GM12878 (cell line): ENCODE results near the gene TCERG1L. TPM values are rescaled to one million over a fixed set of nuclear protein-coding genes. Genes with fewer than 3 reads are reported as not detected.

Experiments used
- ATAC-seq: fragments of 200-7000 bp; cut with Tn5 transposase; 3 replicates; pipeline ENCODE4 v1.9.1; 2020; ENCODE audit warnings: mild to moderate bottlenecking, moderate library complexity
- BruUV-seq: library from RNA; stranded (reverse); fragments of 400-500 nt; replicated peaks from 2 replicates; lab custom pipeline; 2021; lab: Mats Ljungman, UMichigan
- CTCF ChIA-PET: fragments of 300-600 bp; sonication (Branson Sonifier 250); formaldehyde crosslinking; extraction: SDS; loops from one replicate; lab custom pipeline; 2021; ENCODE audit warnings: inconsistent platforms; lab: Yijun Ruan, JAX
- POLR2A ChIA-PET: fragments of 350-600 bp; formaldehyde crosslinking; extraction: SDS; loops from one replicate; lab custom pipeline; 2021; ENCODE audit warnings: inconsistent platforms; lab: Charles Lee
- RAD21 ChIA-PET: fragments of 300-600 bp; sonication (Branson Sonifier 250); formaldehyde crosslinking; loops from one replicate; lab custom pipeline; 2023; ENCODE audit warnings: antibody characterized with exemption; ENCODE audit not compliant: unreplicated experiment; lab: Charles Lee
- SMC1A ChIA-PET: fragments of 300-600 bp; sonication (Branson Sonifier 250); formaldehyde crosslinking; loops from one replicate; lab custom pipeline; 2023; ENCODE audit not compliant: unreplicated experiment, uncharacterized antibody; lab: Charles Lee
- DNase-seq: peaks from one replicate; pipeline ENCODE4 v3.0.0-alpha.2; 2011; ENCODE audit warnings: low read depth, low spot score
- FAIRE-seq: peaks from 3 replicates; lab custom pipeline; 2011; peaks lifted over from hg19 to GRCh38; lab: Jason Lieb, UNC
- H2AFZ ChIP-seq: 2 replicates; pipeline ENCODE4 v1.6.0; 2011; ENCODE audit warnings: low read depth, low read length, control low read depth; ENCODE audit not compliant: control insufficient read depth
- H3K27ac ChIP-seq: 2 replicates; pipeline ENCODE4 v1.5.1; 2011; ENCODE audit warnings: control low read depth; ENCODE audit not compliant: control insufficient read depth, insufficient read depth
- H3K27me3 ChIP-seq, 2 experiments: replicated peaks in 1 of 2; 2 replicates each; pipeline versions ENCODE4 v1.6.0 to v1.6.1; 2011; ENCODE audit warnings: low read length in 1 of 2; ENCODE audit not compliant: control insufficient read depth in 2 of 2, insufficient read depth in 2 of 2
- H3K36me3 ChIP-seq, 2 experiments: 2 replicates each; pipeline ENCODE4 v1.5.1; 2011; ENCODE audit warnings: low read length in 1 of 2; ENCODE audit not compliant: control insufficient read depth in 2 of 2, insufficient read depth in 2 of 2
- H3K4me1 ChIP-seq: 2 replicates; pipeline ENCODE4 v1.6.1; 2011; ENCODE audit warnings: mild to moderate bottlenecking, low read length, moderate library complexity, mixed read lengths; ENCODE audit not compliant: control insufficient read depth, insufficient read depth
- H3K4me2 ChIP-seq: 2 replicates; pipeline ENCODE4 v1.6.0; 2011; ENCODE audit warnings: control low read depth; ENCODE audit not compliant: control insufficient read depth, insufficient read depth
- H3K4me3 ChIP-seq: fragments of 200-600 bp; sonication (generic); 2 replicates; pipeline ENCODE4 v1.5.1; 2016
- H3K79me2 ChIP-seq: 2 replicates; pipeline ENCODE4 v1.6.0; 2011; ENCODE audit warnings: low read length; ENCODE audit not compliant: control insufficient read depth, insufficient read depth
- H3K9ac ChIP-seq: 2 replicates; pipeline ENCODE4 v1.8.0; 2011; ENCODE audit warnings: low read length, control low read depth, mixed read lengths; ENCODE audit not compliant: control insufficient read depth, insufficient read depth
- H3K9me3 ChIP-seq: replicated peaks from 3 replicates; pipeline ENCODE4 v1.5.1; 2011; ENCODE audit warnings: mild to moderate bottlenecking, low read length; ENCODE audit not compliant: control insufficient read depth, insufficient read depth
- H4K20me1 ChIP-seq: 2 replicates; pipeline ENCODE4 v1.6.0; 2011; ENCODE audit not compliant: control insufficient read depth, insufficient read depth
- ATF3 ChIP-seq: IDR thresholded peaks from 2 replicates; pipeline ENCODE4 v1.6.1; 2011; ENCODE audit warnings: low read depth, mild to moderate bottlenecking, low read length, moderate library complexity, borderline replicate concordance; ENCODE audit errors: extremely low read depth
- CEBPZ ChIP-seq: fragments of 150-350 bp; IDR thresholded peaks from 2 replicates; pipeline ENCODE4 v1.6.1; 2016; ENCODE audit warnings: low read depth, low read length
- EZH2 ChIP-seq: IDR thresholded peaks from 2 replicates; pipeline ENCODE4 v1.6.1; 2012; ENCODE audit warnings: low read depth, mild to moderate bottlenecking, control low read depth, inconsistent platforms, low read length, borderline replicate concordance; ENCODE audit not compliant: control insufficient read depth
- IKZF2 ChIP-seq, 2 experiments: fragments of 450-650 bp; IDR thresholded peaks; 2 replicates each; pipeline ENCODE4 v1.6.1; 2017; ENCODE audit warnings: mild to moderate bottlenecking in 2 of 2, moderate library complexity in 2 of 2
- JUNB ChIP-seq: IDR thresholded peaks from 2 replicates; pipeline ENCODE4 v1.6.1; 2016; ENCODE audit warnings: antibody characterized with exemption, mild to moderate bottlenecking
- MEF2B ChIP-seq: fragments of 450-650 bp; IDR thresholded peaks from 2 replicates; pipeline ENCODE4 v1.6.1; 2018; ENCODE audit warnings: mild to moderate bottlenecking, moderate library complexity; ENCODE audit not compliant: partially characterized antibody, poor library complexity, severe bottlenecking
- RUNX3 ChIP-seq: IDR thresholded peaks from 2 replicates; pipeline ENCODE4 v1.6.1; 2012; ENCODE audit warnings: low read length, inconsistent platforms
- SMAD1 ChIP-seq: fragments of 450-650 bp; IDR thresholded peaks from 2 replicates; pipeline ENCODE4 v1.6.1; 2018; ENCODE audit warnings: mild to moderate bottlenecking, low read depth; ENCODE audit not compliant: partially characterized antibody
- ZNF622 ChIP-seq: fragments of 450-650 bp; IDR thresholded peaks from 2 replicates; pipeline ENCODE4 v1.6.1; 2017; ENCODE audit warnings: mild to moderate bottlenecking, inconsistent platforms
- WGBS: methylation state at CpG from one replicate; pipeline ENCODE4 v1.1.6; 2016; ENCODE audit warnings: low lambda C conversion rate; ENCODE audit not compliant: insufficient replicate concordance, insufficient coverage; ENCODE audit errors: missing lambda C conversion rate; 5-methylcytosine and 5-hydroxymethylcytosine counted together
- in situ Hi-C: fragments of 300-500 bp; cut with MboI; formaldehyde crosslinking; loops from 9 replicates; pipeline ENCODE4 v1.14.3; 2018; ENCODE audit warnings: mixed read lengths
- intact Hi-C: fragments of 100-400 bp; cut with micrococcal nuclease; formaldehyde crosslinking; loops from one replicate; pipeline ENCODE4 v1.14.2; 2022; ENCODE audit not compliant: unreplicated experiment
- polyA plus RNA-seq, 11 experiments: library from polyadenylated mRNA; depleted of rRNA in 4 of 11; unstranded in 6 of 11; stranded (reverse) in 5 of 11; fragments of >200 nt; fragmentation: Nextera tagmentation in 4 of 11; fragmentation: Illumina TruSeq in 1 of 11; extraction: Ambion mirVana in 4 of 11; extraction: Trizol in 1 of 11; gene quantifications; 1 replicate in 1 of 11; 2 replicates in 10 of 11; pipeline versions ENCODE4 v1.2.1 to v1.2.3, GENCODE V29; 2011 to 2016; ENCODE audit warnings: inconsistent platforms in 2 of 11, missing spikeins in 2 of 11, low read depth in 1 of 11
- total RNA-seq, 4 experiments: library from RNA; depleted of rRNA in 3 of 4; stranded (reverse); fragments of >200 nt in 3 of 4; fragmentation: Illumina TruSeq in 1 of 4; extraction: Trizol in 1 of 4; gene quantifications; 2 replicates each; pipeline versions ENCODE4 v1.2.1 to v1.2.3, GENCODE V29; 2013 to 2021
- TF ChIP-seq, protein P1 (sequence below): fragments of 450-650 bp; formaldehyde crosslinking; IDR thresholded peaks from 2 replicates; pipeline ENCODE4 v1.4.0; 2022; ENCODE audit warnings: mild to moderate bottlenecking, moderate library complexity

Gene TCERG1L
- total and polyA plus RNA-seq, 10 of the 15 experiments (the other 5 are each of a cell fraction or from before 2014, with no cell fraction given) = not detected

DNA sequence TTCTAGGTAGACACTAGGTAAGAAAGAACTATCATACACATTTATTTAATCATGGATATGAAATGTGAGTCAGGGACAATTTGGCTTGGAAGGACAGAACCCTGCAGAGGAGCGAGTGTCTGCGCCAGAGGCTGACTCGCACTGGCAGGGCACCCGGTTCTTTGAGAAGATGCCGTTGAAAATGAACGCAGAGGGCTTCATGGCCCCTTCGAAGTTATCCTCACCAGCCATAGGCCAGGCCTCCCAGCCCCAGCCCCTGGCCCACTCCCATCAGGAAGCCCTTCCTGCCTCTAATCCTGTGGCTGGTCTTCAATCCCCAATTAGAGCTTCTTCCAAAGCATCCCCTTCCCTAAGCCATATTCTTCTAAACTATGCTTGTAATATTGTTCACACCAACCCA, 239.8 kb downstream of the TCERG1L start:
- 55% methylated on average over 7 of the region's 7 CpGs for WGBS
- SMC1A ChIA-PET = no interaction called here
- FAIRE-seq (no peak), ATAC-seq (no peak), DNase-seq (no peak)
- TF ChIP-seq ATF3 = no peak
- Histone ChIP-seq H3K36me3 (no peaks in the 10 kb centered on the region), H4K20me1 (no peaks in the 10 kb centered on the region), H3K9me3 (no peaks in the 10 kb centered on the region; the same call in 2 of the 3 replicates), H3K27ac (no peak overlapping the region), H3K9ac (no peak overlapping the region), H3K4me3 (no peak overlapping the region), H3K27me3 (no peaks in the 10 kb centered on the region), H3K4me1 (no peaks in the 10 kb centered on the region), H3K79me2 (no peaks in the 10 kb centered on the region), H3K4me2 (no peak overlapping the region), H2AFZ (no peak overlapping the region)
- CTCF ChIA-PET = no interaction called here
- RAD21 ChIA-PET = no interaction called here
- POLR2A ChIA-PET = no interaction called here
- BruUV-seq = no TSS peak
- intact Hi-C loops (no loop called here), in situ Hi-C loops (no loop called here)

DNA sequence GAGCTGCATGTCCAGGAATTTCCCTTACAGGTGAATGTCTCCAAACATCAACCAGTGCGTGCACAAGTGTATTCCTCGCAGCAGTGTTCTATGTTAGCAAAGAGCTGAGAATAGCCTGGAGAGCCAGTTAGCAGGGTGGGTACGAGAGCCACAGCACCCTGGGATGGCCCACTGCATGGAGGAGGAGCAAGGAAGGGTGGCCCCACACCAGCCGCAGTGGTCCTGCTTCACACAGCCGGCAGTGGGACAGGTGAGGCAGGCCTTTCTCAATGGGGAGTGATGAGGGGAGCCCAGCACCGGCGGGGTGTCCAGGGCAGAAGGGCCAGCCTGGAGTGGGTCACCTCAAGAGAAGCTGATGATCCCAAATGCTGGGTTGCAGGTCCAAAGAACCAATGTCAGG, 240.7 kb downstream of the TCERG1L start:
- no peaks in the 10 kb centered on the region for H3K27me3 ChIP-seq
- WGBS = 35% methylated on average over 7 of the region's 7 CpGs
- H3K9me3 ChIP-seq = no peaks in the 10 kb centered on the region; the same call in 2 of the 3 replicates
- H3K27ac ChIP-seq = no peak overlapping the region
- H3K36me3 ChIP-seq = no peaks in the 10 kb centered on the region
- no peaks in the 10 kb centered on the region for H3K4me1 ChIP-seq
- RAD21 ChIA-PET = no interaction called here
- H3K4me3 ChIP-seq = no peak overlapping the region
- no peak overlapping the region for H2AFZ ChIP-seq
- FAIRE-seq = no peak
- in situ Hi-C loops = no loop called here
- no peak for ATAC-seq
- H3K4me2 ChIP-seq = no peak overlapping the region
- BruUV-seq = no TSS peak
- SMC1A ChIA-PET = no interaction called here
- CTCF ChIA-PET = no interaction called here
- H4K20me1 ChIP-seq = no peaks in the 10 kb centered on the region
- H3K9ac ChIP-seq = no peak overlapping the region
- TF ChIP-seq IKZF2 (IDR thresholded peaks at IDR 0.05) = no peak
- no peak for TF ChIP-seq CEBPZ
- no peak for TF ChIP-seq RUNX3
- TF ChIP-seq JUNB = no peak
- TF ChIP-seq SMAD1 = no peak
- TF ChIP-seq EZH2 = no peak
- TF ChIP-seq, protein P1, sequence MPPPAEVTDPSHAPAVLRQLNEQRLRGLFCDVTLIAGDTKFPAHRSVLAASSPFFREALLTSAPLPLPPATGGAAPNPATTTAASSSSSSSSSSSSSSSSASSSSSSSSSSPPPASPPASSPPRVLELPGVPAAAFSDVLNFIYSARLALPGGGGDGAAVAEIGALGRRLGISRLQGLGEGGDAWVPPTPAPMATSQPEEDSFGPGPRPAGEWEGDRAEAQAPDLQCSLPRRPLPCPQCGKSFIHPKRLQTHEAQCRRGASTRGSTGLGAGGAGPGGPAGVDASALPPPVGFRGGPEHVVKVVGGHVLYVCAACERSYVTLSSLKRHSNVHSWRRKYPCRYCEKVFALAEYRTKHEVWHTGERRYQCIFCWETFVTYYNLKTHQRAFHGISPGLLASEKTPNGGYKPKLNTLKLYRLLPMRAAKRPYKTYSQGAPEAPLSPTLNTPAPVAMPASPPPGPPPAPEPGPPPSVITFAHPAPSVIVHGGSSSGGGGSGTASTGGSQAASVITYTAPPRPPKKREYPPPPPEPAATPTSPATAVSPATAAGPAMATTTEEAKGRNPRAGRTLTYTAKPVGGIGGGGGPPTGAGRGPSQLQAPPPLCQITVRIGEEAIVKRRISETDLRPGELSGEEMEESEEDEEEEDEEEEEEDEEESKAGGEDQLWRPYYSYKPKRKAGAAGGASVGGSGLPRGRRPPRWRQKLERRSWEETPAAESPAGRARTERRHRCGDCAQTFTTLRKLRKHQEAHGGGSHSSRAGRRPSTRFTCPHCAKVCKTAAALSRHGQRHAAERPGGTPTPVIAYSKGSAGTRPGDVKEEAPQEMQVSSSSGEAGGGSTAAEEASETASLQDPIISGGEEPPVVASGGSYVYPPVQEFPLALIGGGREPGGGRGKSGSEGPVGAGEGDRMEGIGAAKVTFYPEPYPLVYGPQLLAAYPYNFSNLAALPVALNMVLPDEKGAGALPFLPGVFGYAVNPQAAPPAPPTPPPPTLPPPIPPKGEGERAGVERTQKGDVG = no peak
- TF ChIP-seq ZNF622 = no peak
- TF ChIP-seq MEF2B = no peak
- intact Hi-C loops = no loop called here
- DNase-seq = no peak
- H3K79me2 ChIP-seq = no peaks in the 10 kb centered on the region
- POLR2A ChIA-PET = no interaction called here
